ENCODE measurements around the gene LARGE1. TPM values are rescaled to one million over a fixed set of nuclear protein-coding genes. Genes with fewer than 3 reads are reported as not detected.

Gene LARGE1
- total and polyA plus RNA-seq, 2 of the 13 experiments (the other 11 are each of a cell fraction or from before 2014, with no cell fraction given), result 8.4 to 11.0 TPM

DNA sequence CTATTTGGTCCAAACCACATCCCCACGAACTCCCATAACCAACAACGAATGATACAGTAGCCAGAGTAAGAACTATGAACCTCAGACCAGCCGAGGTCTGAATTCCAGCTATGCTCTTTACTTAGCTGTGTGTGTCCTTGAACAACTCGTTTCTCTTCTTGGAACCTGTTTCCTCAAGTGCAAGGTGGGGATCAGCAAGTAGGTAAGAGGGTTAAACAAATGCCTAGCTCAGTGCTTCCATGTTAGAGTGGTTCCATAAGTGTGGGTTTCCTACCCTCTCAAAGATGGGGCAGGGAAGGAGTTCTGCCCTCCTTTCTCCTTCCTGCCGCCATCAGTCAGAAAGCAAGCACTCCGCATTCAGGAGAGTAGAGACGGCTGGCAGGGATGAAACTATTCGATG, 578.7 kb downstream of the LARGE1 start:
- no peaks in the 10 kb centered on the region for H3K79me2 ChIP-seq (ENCODE audit: insufficient read depth, low read length)
- CTCF ChIA-PET (ENCODE audit: low intra/inter-chr PET ratio, low total read pairs), result no interaction called here
- H3K36me3 ChIP-seq (replicated peaks in 1 of 2; ENCODE audit: control insufficient read depth in 1 of 2, insufficient read depth in 2 of 2, low read length in 2 of 2), result peaks cover 0 to 6% of the 10 kb centered on the region in 2 experiments; a peak in 2 of 5 replicates
- H2AFZ ChIP-seq (ENCODE audit: low read length), result no peak overlapping the region
- in situ Hi-C loops (cut with HindIII; ENCODE audit: extremely low pct_ligation_motif_present, low pct_unique_long_range_greater_than_20kb), result no loop called here
- no peak overlapping the region for H3K4me3 ChIP-seq (replicated peaks in 1 of 3; ENCODE audit: insufficient read depth in 1 of 3, low read depth in 2 of 3, low read length in 3 of 3)
- no peak overlapping the region for H3K27ac ChIP-seq (ENCODE audit: extremely low read length, insufficient read depth, low read length)
- DNase-seq (ENCODE audit: low spot score) (no peak), ATAC-seq (no peak), FAIRE-seq (no peak)
- intact Hi-C loops (cut with micrococcal nuclease; ENCODE audit: unreplicated experiment), result no loop called here
- H3K4me1 ChIP-seq (ENCODE audit: insufficient read depth, low read length), result peaks cover 50% of the 10 kb centered on the region
- POLR2A ChIA-PET, result no interaction called here
- no peaks in the 10 kb centered on the region for H3K27me3 ChIP-seq (ENCODE audit: control insufficient read depth in 1 of 2, insufficient read depth in 2 of 2, low read length in 2 of 2)
- TF ChIP-seq ZNF382 (CRISPR knock-in tag; IDR thresholded peaks at IDR 0.05; ENCODE audit: borderline replicate concordance), result no peak
- no peak for TF ChIP-seq SP140L (CRISPR knock-in tag; IDR thresholded peaks at IDR 0.05; ENCODE audit: borderline replicate concordance)
- no peak for TF ChIP-seq HDAC1 (CRISPR knock-in tag; IDR thresholded peaks at IDR 0.05)
- TF ChIP-seq ZFP36L1 (CRISPR knock-in tag; IDR thresholded peaks at IDR 0.05), result no peak
- no peak for TF ChIP-seq NBN (conservative IDR thresholded peaks at IDR 0.05)
- TF ChIP-seq, protein P1, sequence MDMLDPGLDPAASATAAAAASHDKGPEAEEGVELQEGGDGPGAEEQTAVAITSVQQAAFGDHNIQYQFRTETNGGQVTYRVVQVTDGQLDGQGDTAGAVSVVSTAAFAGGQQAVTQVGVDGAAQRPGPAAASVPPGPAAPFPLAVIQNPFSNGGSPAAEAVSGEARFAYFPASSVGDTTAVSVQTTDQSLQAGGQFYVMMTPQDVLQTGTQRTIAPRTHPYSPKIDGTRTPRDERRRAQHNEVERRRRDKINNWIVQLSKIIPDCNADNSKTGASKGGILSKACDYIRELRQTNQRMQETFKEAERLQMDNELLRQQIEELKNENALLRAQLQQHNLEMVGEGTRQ (IDR thresholded peaks at IDR 0.05; ENCODE audit: low read depth, low read length), result no peak
- TF ChIP-seq, protein P1 (CRISPR knock-in tag; IDR thresholded peaks at IDR 0.05; ENCODE audit: borderline replicate concordance), result no peak
- TF ChIP-seq PHF5A (CRISPR knock-in tag; IDR thresholded peaks at IDR 0.05; ENCODE audit: low read depth, unreplicated experiment), result no peak
- TF ChIP-seq CCDC6 (CRISPR knock-in tag; IDR thresholded peaks at IDR 0.05), result no peak
- no peak for TF ChIP-seq ZNF432 (CRISPR knock-in tag; IDR thresholded peaks at IDR 0.05; ENCODE audit: borderline replicate concordance)
- no peak for TF ChIP-seq ZEB1 (IDR thresholded peaks at IDR 0.05; ENCODE audit: insufficient replicate concordance, low read depth)
- no peak for TF ChIP-seq HCFC1 (IDR thresholded peaks at IDR 0.05; ENCODE audit: low read depth, low read length)
- no peak for TF ChIP-seq SOX13 (IDR thresholded peaks at IDR 0.05)
- no peak for TF ChIP-seq SOX13 (CRISPR knock-in tag; conservative IDR thresholded peaks at IDR 0.05 in 1 of 2, IDR thresholded peaks at IDR 0.05 in 1 of 2)
- no peak for TF ChIP-seq NFIB (CRISPR knock-in tag; IDR thresholded peaks at IDR 0.05; ENCODE audit: borderline replicate concordance)
- TF ChIP-seq, protein P2, sequence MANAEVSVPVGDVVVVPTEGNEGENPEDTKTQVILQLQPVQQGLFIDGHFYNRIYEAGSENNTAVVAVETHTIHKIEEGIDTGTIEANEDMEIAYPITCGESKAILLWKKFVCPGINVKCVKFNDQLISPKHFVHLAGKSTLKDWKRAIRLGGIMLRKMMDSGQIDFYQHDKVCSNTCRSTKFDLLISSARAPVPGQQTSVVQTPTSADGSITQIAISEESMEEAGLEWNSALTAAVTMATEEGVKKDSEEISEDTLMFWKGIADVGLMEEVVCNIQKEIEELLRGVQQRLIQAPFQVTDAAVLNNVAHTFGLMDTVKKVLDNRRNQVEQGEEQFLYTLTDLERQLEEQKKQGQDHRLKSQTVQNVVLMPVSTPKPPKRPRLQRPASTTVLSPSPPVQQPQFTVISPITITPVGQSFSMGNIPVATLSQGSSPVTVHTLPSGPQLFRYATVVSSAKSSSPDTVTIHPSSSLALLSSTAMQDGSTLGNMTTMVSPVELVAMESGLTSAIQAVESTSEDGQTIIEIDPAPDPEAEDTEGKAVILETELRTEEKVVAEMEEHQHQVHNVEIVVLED (CRISPR knock-in tag; IDR thresholded peaks at IDR 0.05; ENCODE audit: borderline replicate concordance), result no peak
- TF ChIP-seq, protein P3, sequence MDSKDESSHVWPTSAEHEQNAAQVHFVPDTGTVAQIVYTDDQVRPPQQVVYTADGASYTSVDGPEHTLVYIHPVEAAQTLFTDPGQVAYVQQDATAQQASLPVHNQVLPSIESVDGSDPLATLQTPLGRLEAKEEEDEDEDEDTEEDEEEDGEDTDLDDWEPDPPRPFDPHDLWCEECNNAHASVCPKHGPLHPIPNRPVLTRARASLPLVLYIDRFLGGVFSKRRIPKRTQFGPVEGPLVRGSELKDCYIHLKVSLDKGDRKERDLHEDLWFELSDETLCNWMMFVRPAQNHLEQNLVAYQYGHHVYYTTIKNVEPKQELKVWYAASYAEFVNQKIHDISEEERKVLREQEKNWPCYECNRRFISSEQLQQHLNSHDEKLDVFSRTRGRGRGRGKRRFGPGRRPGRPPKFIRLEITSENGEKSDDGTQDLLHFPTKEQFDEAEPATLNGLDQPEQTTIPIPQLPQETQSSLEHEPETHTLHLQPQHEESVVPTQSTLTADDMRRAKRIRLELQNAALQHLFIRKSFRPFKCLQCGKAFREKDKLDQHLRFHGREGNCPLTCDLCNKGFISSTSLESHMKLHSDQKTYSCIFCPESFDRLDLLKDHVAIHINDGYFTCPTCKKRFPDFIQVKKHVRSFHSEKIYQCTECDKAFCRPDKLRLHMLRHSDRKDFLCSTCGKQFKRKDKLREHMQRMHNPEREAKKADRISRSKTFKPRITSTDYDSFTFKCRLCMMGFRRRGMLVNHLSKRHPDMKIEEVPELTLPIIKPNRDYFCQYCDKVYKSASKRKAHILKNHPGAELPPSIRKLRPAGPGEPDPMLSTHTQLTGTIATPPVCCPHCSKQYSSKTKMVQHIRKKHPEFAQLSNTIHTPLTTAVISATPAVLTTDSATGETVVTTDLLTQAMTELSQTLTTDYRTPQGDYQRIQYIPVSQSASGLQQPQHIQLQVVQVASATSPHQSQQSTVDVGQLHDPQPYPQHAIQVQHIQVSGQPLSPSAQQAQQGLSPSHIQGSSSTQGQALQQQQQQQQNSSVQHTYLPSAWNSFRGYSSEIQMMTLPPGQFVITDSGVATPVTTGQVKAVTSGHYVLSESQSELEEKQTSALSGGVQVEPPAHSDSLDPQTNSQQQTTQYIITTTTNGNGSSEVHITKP (CRISPR knock-in tag; IDR thresholded peaks at IDR 0.05; ENCODE audit: low read depth), result no peak
- TF ChIP-seq GATAD1 (CRISPR knock-in tag; IDR thresholded peaks at IDR 0.05), result no peak
- H4K20me1 ChIP-seq (ENCODE audit: insufficient read depth, low read length), result no peaks in the 10 kb centered on the region
- no peaks in the 10 kb centered on the region for H3K9me3 ChIP-seq (ENCODE audit: low read length)
- no peak overlapping the region for H3K9ac ChIP-seq (ENCODE audit: insufficient read depth, low read depth, low read length)
- H3K4me2 ChIP-seq (ENCODE audit: low read depth, low read length), result no peak overlapping the region
- no TSS peak for BruUV-seq (replicated peaks)
- WGBS (ENCODE audit: low lambda C conversion rate), result 83% methylated on average over 8 of the region's 8 CpGs
